Brain microvascular endothelial cell (primary cell): ENCODE measurements around the gene NLRC3.
"Not testable (repeated sequence)": the region's sequence is repeated elsewhere in the genome, so short reads cannot be mapped to it uniquely, and the experiment has no call there.

Experiments used
- DNase-seq: peaks from one replicate; pipeline ENCODE4 v3.0.0-alpha.2; 2020
- H3K27ac ChIP-seq: fragments of 250-450 bp; sonication (Bioruptor Pico); 2 replicates; pipeline ENCODE4 v1.5.1; 2020; ENCODE audit warnings: mild to moderate bottlenecking, moderate library complexity
- H3K27me3 ChIP-seq: fragments of 250-450 bp; sonication (Bioruptor Pico); replicated peaks from 2 replicates; pipeline ENCODE4 v1.5.1; 2020; ENCODE audit warnings: mild to moderate bottlenecking
- H3K36me3 ChIP-seq: fragments of 250-450 bp; sonication (Bioruptor Pico); replicated peaks from 2 replicates; pipeline ENCODE4 v1.5.1; 2020; ENCODE audit warnings: mild to moderate bottlenecking
- H3K4me3 ChIP-seq: 2 replicates; pipeline ENCODE4 v1.5.1; 2011; ENCODE audit warnings: low read depth, mild to moderate bottlenecking, control low read depth, low read length, moderate library complexity
- CTCF ChIP-seq: IDR thresholded peaks from 2 replicates; pipeline ENCODE4 v1.5.1; 2011; ENCODE audit warnings: low read depth, mild to moderate bottlenecking, moderate library complexity, low read length, control low read depth, inconsistent platforms; ENCODE audit errors: missing control alignments
- in situ Hi-C: cut with HindIII; loops from 2 replicates; pipeline ENCODE4 v1.10.0; 2017; ENCODE audit warnings: low sequenced_read_pairs, low pct_ligation_motif_present

The NLRC3 gene

DNA sequence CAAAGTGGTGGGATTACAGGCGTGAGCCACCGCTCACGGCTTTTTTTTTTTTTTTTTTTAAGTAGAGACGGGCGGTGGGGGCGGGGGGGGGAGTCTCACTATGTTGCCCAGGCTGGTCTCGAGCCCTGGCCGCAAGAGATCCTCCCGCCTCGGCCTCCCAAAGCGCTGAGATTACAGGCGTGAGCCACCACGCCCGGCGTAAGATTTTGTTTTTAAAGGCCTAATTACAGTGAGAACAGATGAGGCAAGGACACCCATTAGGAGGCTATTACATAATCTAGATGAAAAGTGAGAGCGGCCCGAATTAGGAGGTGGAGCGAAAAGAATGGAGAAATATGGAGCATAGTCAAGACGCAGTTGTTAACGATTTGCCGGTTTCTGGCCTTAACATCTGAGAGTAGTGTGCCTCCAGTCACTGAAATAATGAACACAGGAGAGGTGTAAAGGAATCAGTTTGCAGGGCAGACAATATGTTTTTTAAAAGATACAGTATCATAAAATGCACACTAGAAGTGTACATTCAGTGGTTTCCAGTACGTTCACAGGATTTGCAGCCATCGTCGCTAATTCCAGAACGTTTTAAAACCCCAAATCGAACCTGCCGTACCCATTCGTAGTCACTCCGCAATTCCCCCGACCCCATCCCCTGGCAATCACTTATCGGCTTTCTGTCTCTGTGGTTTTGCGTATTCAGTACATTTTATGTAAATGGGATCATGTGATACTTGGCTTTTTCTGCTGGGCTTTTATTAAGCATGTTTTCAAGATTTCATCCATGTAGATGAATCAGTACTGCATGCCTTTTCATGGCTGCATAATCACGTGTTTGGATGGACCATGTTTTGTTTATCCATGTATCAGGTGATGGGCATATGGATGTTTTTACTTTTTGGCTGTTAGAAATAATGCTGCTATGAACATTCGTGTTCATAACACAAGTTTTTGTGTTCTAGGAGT lies 35.6 kb upstream of the NLRC3 start:
- H3K4me3 ChIP-seq: peak overlapping the region; percentile 96
- in situ Hi-C loops: no loop called here
- H3K27me3 ChIP-seq: no peaks in the 10 kb centered on the region
- no peak overlapping the region for H3K27ac ChIP-seq
- H3K36me3 ChIP-seq: no peaks in the 10 kb centered on the region
- TF ChIP-seq CTCF: no peak
- DNase-seq: no peak

GRCh38 chr16:3611146-3611975 lies 34.2 kb upstream of the NLRC3 start, which contains the start of gene SLX4:
Gene SLX4, minus strand, starts transcription at chr16:3611606. Its CDS starts 2,642 bp downstream, at chr16:3608964.
- Histone ChIP-seq H3K36me3 (no peaks in the 10 kb centered on the region), H3K4me3 (peak within 1 kb of the TSS; percentile 96), H3K27ac (no peak within 1 kb of the TSS), H3K27me3 (no peaks in the 10 kb centered on the region)
- TF ChIP-seq CTCF: no peak
- in situ Hi-C loops: no loop called here
- peak; percentile 68 for DNase-seq

DNA sequence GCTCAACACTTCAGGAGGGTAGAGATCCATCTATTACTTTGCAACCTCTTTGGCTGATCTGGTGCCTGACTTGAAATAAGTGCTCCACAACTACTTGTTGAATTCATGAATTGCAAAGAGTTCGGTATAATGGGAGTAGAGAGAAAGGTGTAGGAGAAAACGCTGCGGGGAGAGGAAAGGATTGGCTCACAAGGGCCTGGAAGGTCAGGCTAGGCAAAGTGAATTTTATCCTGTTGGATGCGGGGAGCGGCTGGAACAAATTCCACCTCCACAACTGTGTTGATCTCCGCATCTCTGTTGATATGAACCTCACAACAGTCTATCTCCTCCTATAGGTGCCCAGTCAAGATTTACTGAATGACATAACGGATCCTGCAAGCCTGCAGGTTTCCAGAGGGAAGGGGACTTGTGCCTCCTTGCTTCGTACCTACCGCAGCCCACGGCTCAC lies 33.5 kb upstream of the NLRC3 start:
- H3K4me3 ChIP-seq: peak overlapping the region; percentile 88
- in situ Hi-C loops: no loop called here
- no peak overlapping the region for H3K27ac ChIP-seq
- no peaks in the 10 kb centered on the region for H3K27me3 ChIP-seq
- H3K36me3 ChIP-seq: no peaks in the 10 kb centered on the region
- TF ChIP-seq CTCF: no peak
- no peak for DNase-seq

- DNase-seq: no peak
- no peaks in the 10 kb centered on the region for H3K27me3 ChIP-seq
- TF ChIP-seq CTCF: no peak
- peak overlapping the region; percentile 88 for H3K4me3 ChIP-seq
- in situ Hi-C loops: no loop called here
- no peak overlapping the region for H3K27ac ChIP-seq
- H3K36me3 ChIP-seq: no peaks in the 10 kb centered on the region
Measured at GRCh38 chr16:3609895-3610697, 32.9 kb upstream of the NLRC3 start.

DNA sequence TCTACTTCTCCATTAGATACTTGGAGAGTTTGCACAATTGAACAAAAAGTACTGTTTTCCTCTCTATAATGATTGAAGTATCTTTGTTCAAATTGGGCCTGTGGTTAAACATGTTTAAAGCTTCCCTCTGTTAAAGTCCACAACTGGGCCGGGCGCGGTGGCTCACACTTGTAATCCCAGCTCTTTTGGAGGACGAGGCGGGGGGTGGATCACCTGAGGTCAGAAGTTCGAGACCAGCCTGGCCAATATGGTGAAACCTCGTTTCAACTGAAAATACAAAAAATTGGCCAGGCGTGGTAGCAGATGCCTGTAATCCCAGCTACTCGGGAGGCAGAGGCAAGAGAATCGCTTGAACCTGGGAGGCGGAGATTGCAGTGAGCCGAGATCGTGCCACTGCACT lies 31.8 kb upstream of the NLRC3 start:
- DNase-seq, H3K27ac ChIP-seq, in situ Hi-C loops, H3K4me3 ChIP-seq, H3K27me3 ChIP-seq, H3K36me3 ChIP-seq: not testable (repeated sequence)
